Measurements from ENCODE around the gene PVR.

The PVR gene

GRCh38 chr19:44703336-44704078 lies 59.8 kb downstream of the PVR start:
- Histone ChIP-seq H3K4me2 (ENCODE audit: low read length) (no peak overlapping the region), H3K4me3 (ENCODE audit: low read length) (no peak overlapping the region), H3K27me3 (ENCODE audit: low read depth, low read length) (peaks cover 18% of the 10 kb centered on the region), H3K4me1 (ENCODE audit: low read length) (no peaks in the 10 kb centered on the region), H3K27ac (ENCODE audit: low read length) (no peak overlapping the region), H2AFZ (ENCODE audit: low read depth, low read length) (no peak overlapping the region), H3K9ac (ENCODE audit: low read length) (no peak overlapping the region), H3K79me2 (ENCODE audit: low read length) (no peaks in the 10 kb centered on the region), H3K9me3 (ENCODE audit: insufficient read depth, low read length) (no peaks in the 10 kb centered on the region), H3K36me3 (replicated peaks; ENCODE audit: low read depth, low read length) (no peaks in the 10 kb centered on the region), H4K20me1 (ENCODE audit: insufficient read depth, low read length) (no peaks in the 10 kb centered on the region)
- no peak for TF ChIP-seq EZH2phosphoT487 (IDR thresholded peaks at IDR 0.05; ENCODE audit: low read depth)
- TF ChIP-seq, protein P1, sequence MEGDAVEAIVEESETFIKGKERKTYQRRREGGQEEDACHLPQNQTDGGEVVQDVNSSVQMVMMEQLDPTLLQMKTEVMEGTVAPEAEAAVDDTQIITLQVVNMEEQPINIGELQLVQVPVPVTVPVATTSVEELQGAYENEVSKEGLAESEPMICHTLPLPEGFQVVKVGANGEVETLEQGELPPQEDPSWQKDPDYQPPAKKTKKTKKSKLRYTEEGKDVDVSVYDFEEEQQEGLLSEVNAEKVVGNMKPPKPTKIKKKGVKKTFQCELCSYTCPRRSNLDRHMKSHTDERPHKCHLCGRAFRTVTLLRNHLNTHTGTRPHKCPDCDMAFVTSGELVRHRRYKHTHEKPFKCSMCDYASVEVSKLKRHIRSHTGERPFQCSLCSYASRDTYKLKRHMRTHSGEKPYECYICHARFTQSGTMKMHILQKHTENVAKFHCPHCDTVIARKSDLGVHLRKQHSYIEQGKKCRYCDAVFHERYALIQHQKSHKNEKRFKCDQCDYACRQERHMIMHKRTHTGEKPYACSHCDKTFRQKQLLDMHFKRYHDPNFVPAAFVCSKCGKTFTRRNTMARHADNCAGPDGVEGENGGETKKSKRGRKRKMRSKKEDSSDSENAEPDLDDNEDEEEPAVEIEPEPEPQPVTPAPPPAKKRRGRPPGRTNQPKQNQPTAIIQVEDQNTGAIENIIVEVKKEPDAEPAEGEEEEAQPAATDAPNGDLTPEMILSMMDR (IDR thresholded peaks at IDR 0.05; ENCODE audit: low read depth, low read length): no peak

- no peaks in the 10 kb centered on the region for H3K79me2 ChIP-seq (ENCODE audit: low read length)
- no peak for TF ChIP-seq EZH2phosphoT487 (IDR thresholded peaks at IDR 0.05; ENCODE audit: low read depth)
- TF ChIP-seq, protein P1 (IDR thresholded peaks at IDR 0.05; ENCODE audit: low read depth, low read length): no peak
- no peak overlapping the region for H2AFZ ChIP-seq (ENCODE audit: low read depth, low read length)
- H3K4me2 ChIP-seq (ENCODE audit: low read length): no peak overlapping the region
- H3K4me1 ChIP-seq (ENCODE audit: low read length): no peaks in the 10 kb centered on the region
- no peaks in the 10 kb centered on the region for H3K9me3 ChIP-seq (ENCODE audit: insufficient read depth, low read length)
- H4K20me1 ChIP-seq (ENCODE audit: insufficient read depth, low read length): no peaks in the 10 kb centered on the region
- H3K36me3 ChIP-seq (replicated peaks; ENCODE audit: low read depth, low read length): no peaks in the 10 kb centered on the region
- H3K27ac ChIP-seq (ENCODE audit: low read length): no peak overlapping the region
- peaks cover 11% of the 10 kb centered on the region for H3K27me3 ChIP-seq (ENCODE audit: low read depth, low read length)
- H3K4me3 ChIP-seq (ENCODE audit: low read length): no peak overlapping the region
- no peak overlapping the region for H3K9ac ChIP-seq (ENCODE audit: low read length)
These were observed 61.3 kb downstream of the PVR start for GRCh38 chr19:44704982-44705381.

DNA sequence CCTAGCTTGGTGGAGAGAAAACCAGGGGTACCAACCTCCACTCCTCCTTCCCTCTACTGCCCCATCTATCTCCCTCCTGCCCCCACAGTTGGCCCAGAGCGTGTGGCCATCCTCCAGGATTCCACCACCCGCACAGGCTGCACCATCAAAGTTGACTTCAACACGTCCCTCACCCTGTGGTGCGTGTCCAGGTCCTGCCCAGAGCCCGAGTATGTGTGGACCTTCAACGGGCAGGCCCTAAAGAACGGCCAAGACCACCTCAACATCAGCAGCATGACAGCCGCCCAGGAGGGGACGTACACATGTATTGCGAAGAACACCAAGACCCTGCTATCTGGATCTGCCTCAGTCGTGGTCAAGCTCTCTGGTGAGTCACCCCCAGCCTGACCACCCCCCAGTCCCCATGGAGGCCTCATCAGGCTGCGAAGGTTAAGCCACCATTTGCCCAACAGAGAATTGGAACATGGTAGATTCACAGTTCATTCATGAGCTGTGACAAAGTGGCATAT lies 61.8 kb downstream of the PVR start:
- H3K36me3 ChIP-seq (replicated peaks; ENCODE audit: low read depth, low read length): no peaks in the 10 kb centered on the region
- TF ChIP-seq, protein P1 (IDR thresholded peaks at IDR 0.05; ENCODE audit: low read depth, low read length): no peak
- TF ChIP-seq EZH2phosphoT487 (IDR thresholded peaks at IDR 0.05; ENCODE audit: low read depth): no peak
- no peak overlapping the region for H3K27ac ChIP-seq (ENCODE audit: low read length)
- H3K4me3 ChIP-seq (ENCODE audit: low read length): no peak overlapping the region
- H4K20me1 ChIP-seq (ENCODE audit: insufficient read depth, low read length): no peaks in the 10 kb centered on the region
- H3K79me2 ChIP-seq (ENCODE audit: low read length): no peaks in the 10 kb centered on the region
- no peaks in the 10 kb centered on the region for H3K9me3 ChIP-seq (ENCODE audit: insufficient read depth, low read length)
- H3K4me1 ChIP-seq (ENCODE audit: low read length): no peaks in the 10 kb centered on the region
- no peak overlapping the region for H2AFZ ChIP-seq (ENCODE audit: low read depth, low read length)
- no peak overlapping the region for H3K4me2 ChIP-seq (ENCODE audit: low read length)
- H3K27me3 ChIP-seq (ENCODE audit: low read depth, low read length): peaks cover 11% of the 10 kb centered on the region
- no peak overlapping the region for H3K9ac ChIP-seq (ENCODE audit: low read length)

GRCh38 chr19:44706506-44707236 lies 63.0 kb downstream of the PVR start:
- Histone ChIP-seq H3K36me3 (replicated peaks; ENCODE audit: low read depth, low read length) (no peaks in the 10 kb centered on the region), H3K4me2 (ENCODE audit: low read length) (no peak overlapping the region), H3K9me3 (ENCODE audit: insufficient read depth, low read length) (no peaks in the 10 kb centered on the region), H2AFZ (ENCODE audit: low read depth, low read length) (no peak overlapping the region), H3K27ac (ENCODE audit: low read length) (no peak overlapping the region), H3K27me3 (ENCODE audit: low read depth, low read length) (peaks cover 6% of the 10 kb centered on the region), H3K9ac (ENCODE audit: low read length) (no peak overlapping the region), H3K4me1 (ENCODE audit: low read length) (no peaks in the 10 kb centered on the region), H3K79me2 (ENCODE audit: low read length) (no peaks in the 10 kb centered on the region), H3K4me3 (ENCODE audit: low read length) (no peak overlapping the region), H4K20me1 (ENCODE audit: insufficient read depth, low read length) (no peaks in the 10 kb centered on the region)
- TF ChIP-seq, protein P1 (IDR thresholded peaks at IDR 0.05; ENCODE audit: low read depth, low read length): no peak
- TF ChIP-seq EZH2phosphoT487 (IDR thresholded peaks at IDR 0.05; ENCODE audit: low read depth): no peak
